Tibial nerve (tissue), 4 donors: ENCODE results near the gene TOMM22. TPM values are rescaled to one million over a fixed set of nuclear protein-coding genes. Genes with fewer than 3 reads are reported as not detected.
A peak's percentile ranks its signal among the peaks of the same experiment; 100 is the strongest.

Experiments used
- DNase-seq, 2 donors: peaks; one replicate each; pipeline ENCODE4 v3.0.0-alpha.2; 2019; ENCODE audit warnings: low spot score in 2 of 2
- H3K27ac ChIP-seq, 4 donors: fragments of 200-600 bp; sonication (generic) in 3 of 4; one replicate each; pipeline ENCODE4 v1.5.1; 2017 to 2019; ENCODE audit warnings: mild to moderate bottlenecking in 1 of 4
- H3K27me3 ChIP-seq, 2 donors: fragments of 200-600 bp; sonication (generic) in 1 of 2; one replicate each; pipeline versions ENCODE4 v1.5.1 to v1.6.0; 2017 to 2019
- H3K36me3 ChIP-seq, 3 donors: fragments of 200-600 bp; sonication (generic); one replicate each; pipeline ENCODE4 v1.5.1; 2018 to 2019
- H3K4me1 ChIP-seq, 4 donors: fragments of 200-600 bp; sonication (generic) in 3 of 4; one replicate each; pipeline ENCODE4 v1.5.1; 2017 to 2019
- H3K4me3 ChIP-seq, 4 donors: fragments of 200-600 bp; sonication (generic) in 3 of 4; one replicate each; pipeline ENCODE4 v1.5.1; 2017 to 2019; ENCODE audit warnings: mild to moderate bottlenecking in 1 of 4, moderate library complexity in 1 of 4
- H3K9me3 ChIP-seq, 4 donors: fragments of 200-600 bp; sonication (generic) in 3 of 4; one replicate each; pipeline ENCODE4 v1.5.1; 2017 to 2019
- EP300 ChIP-seq, 2 donors: sonication (generic); formaldehyde crosslinking; IDR thresholded peaks; one replicate each; pipeline ENCODE4 v1.6.1; 2017; ENCODE audit warnings: antibody characterized with exemption in 2 of 2, mild to moderate bottlenecking in 1 of 2
- POLR2A ChIP-seq, 2 donors: fragments of 450-650 bp; IDR thresholded peaks; one replicate each; pipeline ENCODE4 v1.6.1; 2017; ENCODE audit warnings: antibody characterized with exemption in 2 of 2, mild to moderate bottlenecking in 2 of 2, moderate library complexity in 2 of 2
- WGBS, 2 donors: methylation state at CpG; one replicate each; pipeline ENCODE4 v1.1.5; 2018; 5-methylcytosine and 5-hydroxymethylcytosine counted together
- total RNA-seq, 4 donors: library from RNA; depleted of rRNA; stranded (reverse); fragments of >200 nt; gene quantifications; one replicate each; pipeline ENCODE4 v1.1.0, GENCODE V29; 2016
- TF ChIP-seq, protein P1 (sequence below), 5 experiments: fragments of 200-600 bp in 3 of 5; fragments of 450-650 bp in 2 of 5; sonication (generic) in 3 of 5; IDR thresholded peaks; one replicate each; pipeline ENCODE4 v1.5.1; 2016 to 2019; ENCODE audit warnings: antibody characterized with exemption in 5 of 5, mild to moderate bottlenecking in 3 of 5, moderate library complexity in 2 of 5

The TOMM22 gene
- total RNA-seq, 4 donors from 2014 or later: 23.1 to 28.5 (median 27.1) TPM

DNA sequence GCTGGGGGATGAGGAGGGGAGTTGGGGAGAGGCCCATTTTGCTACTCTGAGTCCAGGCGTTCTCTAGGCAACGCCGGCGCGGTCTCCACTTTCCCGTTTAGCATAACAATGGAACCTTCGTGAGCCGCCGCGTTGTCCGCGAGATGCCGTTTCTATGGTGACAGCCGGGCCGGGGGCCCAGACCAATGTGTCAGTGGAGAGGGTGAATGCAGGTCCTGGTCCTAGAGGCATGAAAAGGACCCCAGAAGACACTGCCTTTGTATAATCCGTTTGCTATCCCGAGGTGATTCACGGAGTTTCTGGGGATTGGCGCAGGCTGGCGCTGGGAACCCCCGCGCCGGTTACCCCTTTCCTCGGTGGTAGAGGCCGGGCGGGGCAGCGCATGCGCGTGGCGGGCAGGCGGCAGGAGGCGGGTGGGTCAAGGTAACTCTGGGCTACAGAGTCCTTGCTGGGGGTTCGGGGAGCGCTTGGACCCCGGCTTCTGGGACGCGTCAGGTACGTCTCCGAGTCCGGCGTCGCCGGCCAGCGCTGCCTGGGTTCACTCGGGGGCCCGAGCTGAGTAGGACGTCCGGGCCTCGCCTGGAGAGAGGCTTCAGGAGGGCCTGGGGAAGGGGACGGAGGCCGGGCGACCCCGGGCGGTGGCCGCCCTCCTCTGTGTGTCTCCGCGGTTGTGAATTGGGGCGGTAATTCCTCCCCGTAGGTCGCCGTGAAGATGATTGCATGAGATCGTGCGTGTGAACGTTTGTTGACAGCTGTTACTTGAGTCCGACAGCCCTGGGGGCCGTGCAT lies 25.3 kb upstream of the TOMM22 start, which contains the start of the genes CBY1 and FAM227A:
CBY1 (plus strand) TSS at position 383 of the 789 bp plus-strand sequence. CDS start 11,417 bp downstream, outside the sequence.
FAM227A (minus strand) TSS at position 137 of the 789 bp plus-strand sequence. CDS start 6,224 bp downstream, outside the sequence.
- Histone ChIP-seq H3K36me3 (peaks cover 0 to 12% (median 2%) of the 10 kb centered on the region in 3 donors), H3K27ac (peak within 1 kb of the TSS; percentile 77 to 98 (median 87)), H3K9me3 (no peaks in the 10 kb centered on the region), H3K4me1 (peaks cover 0 to 28% (median 2%) of the 10 kb centered on the region in 4 donors), H3K27me3 (no peaks in the 10 kb centered on the region), H3K4me3 (peak within 1 kb of the TSS; percentile 59 to 98 (median 84))
- 0 to 1% methylated on average over 33 to 52 of the region's 66 CpGs for WGBS, 2 donors
- peak; percentile 73 to 77 for DNase-seq
- peak; percentile 6 to 70 for TF ChIP-seq POLR2A (IDR thresholded peaks at IDR 0.05)
- TF ChIP-seq, protein P1, sequence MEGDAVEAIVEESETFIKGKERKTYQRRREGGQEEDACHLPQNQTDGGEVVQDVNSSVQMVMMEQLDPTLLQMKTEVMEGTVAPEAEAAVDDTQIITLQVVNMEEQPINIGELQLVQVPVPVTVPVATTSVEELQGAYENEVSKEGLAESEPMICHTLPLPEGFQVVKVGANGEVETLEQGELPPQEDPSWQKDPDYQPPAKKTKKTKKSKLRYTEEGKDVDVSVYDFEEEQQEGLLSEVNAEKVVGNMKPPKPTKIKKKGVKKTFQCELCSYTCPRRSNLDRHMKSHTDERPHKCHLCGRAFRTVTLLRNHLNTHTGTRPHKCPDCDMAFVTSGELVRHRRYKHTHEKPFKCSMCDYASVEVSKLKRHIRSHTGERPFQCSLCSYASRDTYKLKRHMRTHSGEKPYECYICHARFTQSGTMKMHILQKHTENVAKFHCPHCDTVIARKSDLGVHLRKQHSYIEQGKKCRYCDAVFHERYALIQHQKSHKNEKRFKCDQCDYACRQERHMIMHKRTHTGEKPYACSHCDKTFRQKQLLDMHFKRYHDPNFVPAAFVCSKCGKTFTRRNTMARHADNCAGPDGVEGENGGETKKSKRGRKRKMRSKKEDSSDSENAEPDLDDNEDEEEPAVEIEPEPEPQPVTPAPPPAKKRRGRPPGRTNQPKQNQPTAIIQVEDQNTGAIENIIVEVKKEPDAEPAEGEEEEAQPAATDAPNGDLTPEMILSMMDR (IDR thresholded peaks at IDR 0.05): peak in 2 of 5 experiments; percentile 27 to 55
- TF ChIP-seq EP300 (IDR thresholded peaks at IDR 0.05): peak; percentile 80 to 86

DNA sequence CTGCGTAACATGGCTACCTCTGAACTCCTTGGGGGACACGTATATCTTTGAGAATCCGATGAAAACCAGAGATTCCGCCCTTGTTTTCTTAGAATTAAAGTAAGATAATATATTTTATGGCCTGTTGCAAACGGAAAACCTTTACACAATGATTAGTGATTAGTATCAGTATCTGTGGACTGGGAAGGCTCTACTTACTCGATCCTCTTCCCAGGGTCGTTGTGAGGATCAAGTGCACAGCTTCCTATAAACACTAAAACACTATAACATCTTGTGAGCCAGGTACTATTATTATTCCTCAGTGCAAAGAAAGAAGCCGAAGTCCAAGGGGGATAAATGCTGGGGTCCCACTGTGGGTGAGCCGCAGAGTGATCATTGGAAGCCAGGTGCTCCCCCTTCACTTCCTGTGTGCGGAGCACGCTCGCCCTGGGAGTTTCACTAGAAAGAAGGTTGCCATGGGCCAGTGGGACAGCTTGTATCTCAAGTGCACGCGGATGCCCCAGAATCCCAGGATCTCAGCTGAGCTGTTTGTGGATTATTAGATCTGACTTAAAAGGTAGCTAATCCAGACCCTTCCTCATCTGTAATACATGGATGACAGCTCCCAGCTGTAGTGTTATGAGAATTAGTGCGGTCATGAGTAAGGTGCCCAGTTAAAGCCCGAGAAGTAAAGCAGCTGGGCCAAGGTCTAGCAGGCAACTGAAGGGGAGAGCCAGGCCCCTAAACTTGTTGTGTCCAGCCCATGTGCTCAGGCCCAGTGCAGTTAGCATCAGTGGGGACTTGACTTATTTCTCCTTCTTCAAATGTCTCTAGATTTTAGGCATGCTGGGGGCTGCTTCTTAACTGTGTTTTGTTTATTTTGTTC lies 24.5 kb upstream of the TOMM22 start:
- DNase-seq: no peak
- no peak for TF ChIP-seq EP300 (IDR thresholded peaks at IDR 0.05)
- TF ChIP-seq, protein P1 (IDR thresholded peaks at IDR 0.05): no peak
- TF ChIP-seq POLR2A (IDR thresholded peaks at IDR 0.05): no peak
- no peaks in the 10 kb centered on the region for H3K27me3 ChIP-seq
- no peaks in the 10 kb centered on the region for H3K9me3 ChIP-seq
- peak overlapping the region; percentile 77 to 98 (median 87) for H3K27ac ChIP-seq
- H3K4me3 ChIP-seq: peak overlapping the region; percentile 59 to 98 (median 84)
- peaks cover 0 to 18% (median 2%) of the 10 kb centered on the region in 3 donors for H3K36me3 ChIP-seq
- WGBS, 2 donors: 8 to 14% methylated on average over 15 to 16 of the region's 16 CpGs
- H3K4me1 ChIP-seq: peaks cover 0 to 28% (median 2%) of the 10 kb centered on the region in 4 donors

DNA sequence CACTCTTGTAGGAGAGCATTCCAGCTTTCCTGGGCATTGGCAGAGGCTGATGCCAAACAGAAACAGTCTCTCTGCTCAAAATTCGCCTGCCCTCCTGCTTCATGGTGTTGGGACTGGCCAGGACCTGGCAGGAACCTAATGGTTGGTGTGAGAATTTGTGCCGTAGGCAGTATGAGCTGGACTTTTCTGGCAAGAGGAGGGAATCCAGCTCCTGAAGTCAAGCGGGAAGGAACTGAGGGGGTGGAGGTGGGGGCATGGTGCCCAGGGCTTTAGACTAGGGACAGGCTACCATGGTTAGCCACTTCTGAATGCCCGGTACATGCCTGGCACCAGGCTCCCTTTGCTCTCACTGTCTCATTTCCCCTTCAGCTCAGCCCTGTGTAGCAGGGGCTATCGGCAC lies 6.9 kb upstream of the TOMM22 start:
- H3K27me3 ChIP-seq: no peaks in the 10 kb centered on the region
- H3K27ac ChIP-seq: peak overlapping the region in 1 of 4 donors; percentile 20
- H3K4me3 ChIP-seq: no peak overlapping the region
- TF ChIP-seq EP300 (IDR thresholded peaks at IDR 0.05) (no peak), POLR2A (IDR thresholded peaks at IDR 0.05) (no peak)
- TF ChIP-seq, protein P1 (IDR thresholded peaks at IDR 0.05): no peak
- DNase-seq: no peak
- H3K4me1 ChIP-seq: no peaks in the 10 kb centered on the region
- no peaks in the 10 kb centered on the region for H3K9me3 ChIP-seq
- H3K36me3 ChIP-seq: peaks cover 0 to 41% (median 15%) of the 10 kb centered on the region in 3 donors
- 66 to 75% methylated on average over 5 of the region's 5 CpGs for WGBS, 2 donors

DNA sequence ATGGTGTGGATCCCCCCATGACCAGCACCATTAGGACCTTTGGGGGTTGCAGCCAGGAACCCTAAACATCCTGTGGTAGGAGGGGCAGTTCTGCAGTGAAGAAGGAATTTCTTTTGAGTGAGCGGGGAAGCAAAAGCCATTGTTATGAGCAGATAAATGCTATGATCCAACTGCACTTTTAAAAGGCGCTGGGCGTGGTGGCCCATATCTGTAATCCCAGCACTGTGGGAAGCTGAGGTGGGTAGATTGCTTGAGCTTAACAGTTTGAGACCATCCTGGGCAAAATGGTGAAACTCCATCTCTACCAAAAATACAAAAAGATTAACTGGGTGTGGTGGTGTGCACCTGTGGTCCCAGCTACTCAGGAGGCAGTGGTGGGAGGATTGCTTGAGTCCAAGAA lies 5.9 kb upstream of the TOMM22 start:
- DNase-seq: no peak
- H3K27me3 ChIP-seq: no peaks in the 10 kb centered on the region
- no peaks in the 10 kb centered on the region for H3K4me1 ChIP-seq
- H3K4me3 ChIP-seq: no peak overlapping the region
- no peaks in the 10 kb centered on the region for H3K9me3 ChIP-seq
- 93 to 95% methylated on average over 3 of the region's 3 CpGs for WGBS, 2 donors
- TF ChIP-seq, protein P1 (IDR thresholded peaks at IDR 0.05): no peak
- no peak for TF ChIP-seq EP300 (IDR thresholded peaks at IDR 0.05)
- no peak for TF ChIP-seq POLR2A (IDR thresholded peaks at IDR 0.05)
- peaks cover 0 to 33% (median 15%) of the 10 kb centered on the region in 3 donors for H3K36me3 ChIP-seq
- H3K27ac ChIP-seq: no peak overlapping the region
